GM21367 (cell line): ENCODE measurements around the gene ZMYND19.
"Not testable (repeated sequence)": the region's sequence is repeated elsewhere in the genome, so short reads cannot be mapped to it uniquely, and the experiment has no call there.

ENCODE experiments used
- ATAC-seq: cut with Tn5 transposase; IDR thresholded peaks from one replicate; pipeline ENCODE4 v1.9.1; 2021; ENCODE audit not compliant: unreplicated experiment

ZMYND19 gene

GRCh38 chr9:137614631-137615386, 24.5 kb upstream of the ZMYND19 start:
- ATAC-seq, result no peak

GRCh38 chr9:137613738-137614523, 23.6 kb upstream of the ZMYND19 start:
- ATAC-seq, result no peak

GRCh38 chr9:137613259-137613658, 22.9 kb upstream of the ZMYND19 start:
- no peak for ATAC-seq

DNA sequence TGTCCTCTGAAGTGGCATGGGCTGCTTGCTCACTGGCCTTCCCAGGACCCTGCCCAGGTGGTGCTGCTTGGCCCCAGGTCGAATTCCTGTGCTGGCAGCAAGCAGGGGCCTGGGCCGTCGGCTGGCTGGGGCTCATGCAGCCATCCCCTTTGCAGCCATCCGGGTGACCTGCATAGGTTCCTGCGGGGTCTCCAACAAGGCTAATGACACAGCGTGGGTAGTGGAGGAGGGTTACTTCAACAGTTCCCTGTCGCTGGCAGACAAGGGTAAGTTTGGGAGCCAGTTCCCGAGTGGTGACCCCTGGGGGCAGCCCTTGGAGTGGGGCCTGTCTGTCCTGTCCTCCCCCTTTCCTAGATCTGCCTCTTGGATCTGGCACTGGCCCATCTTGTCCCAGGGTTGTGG, 22.4 kb upstream of the ZMYND19 start:
- no peak for ATAC-seq

DNA sequence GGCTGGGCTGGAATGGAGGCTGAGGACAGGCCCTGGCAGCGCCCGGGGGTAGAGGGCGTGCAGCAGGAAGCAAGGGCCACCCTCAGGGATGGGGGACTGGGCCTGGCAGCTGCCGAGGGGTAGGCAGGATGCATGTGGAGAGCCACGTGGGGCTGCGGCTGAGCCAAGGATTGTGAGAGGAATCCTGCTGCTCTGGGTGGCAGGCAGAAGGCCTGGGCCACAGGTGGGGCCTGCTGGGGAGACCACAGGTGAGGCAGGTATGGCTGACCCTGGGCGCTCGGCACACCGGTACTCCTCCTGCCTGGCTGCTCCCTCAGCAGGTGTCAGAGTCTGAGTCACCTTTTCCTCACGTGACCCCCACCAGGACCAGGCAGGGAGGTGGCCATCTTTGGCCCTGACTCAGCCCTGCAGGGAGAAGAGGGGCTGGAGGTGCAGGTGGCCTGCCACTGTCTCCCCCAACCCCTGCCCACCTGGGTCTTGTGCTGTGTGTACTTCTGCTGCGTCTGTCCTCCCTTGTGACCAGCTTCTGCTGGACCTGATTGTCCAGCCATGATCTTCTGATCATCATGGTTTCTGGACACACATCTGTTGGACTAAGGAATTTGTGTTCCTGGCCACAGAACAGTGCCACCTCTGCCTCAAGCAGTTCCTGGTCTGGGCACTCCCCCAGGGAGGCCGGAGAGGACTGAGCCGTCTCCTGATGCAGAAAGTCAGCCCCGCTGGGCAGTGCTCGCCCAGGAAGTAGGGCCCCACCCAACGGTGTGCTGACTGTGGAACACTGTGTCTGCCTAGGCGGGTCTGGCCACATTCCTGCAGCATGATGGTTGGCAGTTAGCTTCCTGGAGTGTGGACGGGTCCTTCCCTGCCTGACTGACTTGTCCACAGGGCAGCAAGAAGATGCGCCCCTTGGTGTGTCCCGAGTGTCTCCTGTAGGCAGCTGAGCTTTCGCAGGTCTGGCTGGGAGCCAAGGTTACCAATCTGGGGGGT, 21.6 kb upstream of the ZMYND19 start:
- no peak for ATAC-seq

DNA sequence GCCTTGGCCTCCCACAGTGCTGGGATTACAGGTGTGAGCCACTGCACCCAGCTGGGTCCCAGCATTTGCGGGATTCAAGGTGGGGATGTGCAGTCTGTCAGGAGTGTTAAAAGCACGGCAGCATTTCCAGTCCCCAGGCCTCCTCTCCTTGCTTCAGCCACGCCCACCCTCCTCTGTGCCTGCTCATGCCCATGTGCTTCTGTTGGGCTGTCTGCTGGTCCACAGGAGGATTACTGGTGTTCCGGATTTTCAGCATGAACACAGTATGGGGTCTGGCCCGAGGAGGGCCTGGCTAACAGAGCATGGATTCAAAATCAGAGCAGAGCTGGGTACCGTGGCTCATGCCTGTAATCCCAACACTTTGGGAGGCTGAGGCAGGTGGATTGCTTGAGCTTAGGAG, 20.6 kb upstream of the ZMYND19 start:
- ATAC-seq, result no peak

GRCh38 chr9:137607141-137607857, 17.0 kb upstream of the ZMYND19 start:
- no peak for ATAC-seq

GRCh38 chr9:137606734-137607138, 16.4 kb upstream of the ZMYND19 start:
- no peak for ATAC-seq

GRCh38 chr9:137606005-137606621, 15.8 kb upstream of the ZMYND19 start:
- peak; percentile 9 for ATAC-seq

DNA sequence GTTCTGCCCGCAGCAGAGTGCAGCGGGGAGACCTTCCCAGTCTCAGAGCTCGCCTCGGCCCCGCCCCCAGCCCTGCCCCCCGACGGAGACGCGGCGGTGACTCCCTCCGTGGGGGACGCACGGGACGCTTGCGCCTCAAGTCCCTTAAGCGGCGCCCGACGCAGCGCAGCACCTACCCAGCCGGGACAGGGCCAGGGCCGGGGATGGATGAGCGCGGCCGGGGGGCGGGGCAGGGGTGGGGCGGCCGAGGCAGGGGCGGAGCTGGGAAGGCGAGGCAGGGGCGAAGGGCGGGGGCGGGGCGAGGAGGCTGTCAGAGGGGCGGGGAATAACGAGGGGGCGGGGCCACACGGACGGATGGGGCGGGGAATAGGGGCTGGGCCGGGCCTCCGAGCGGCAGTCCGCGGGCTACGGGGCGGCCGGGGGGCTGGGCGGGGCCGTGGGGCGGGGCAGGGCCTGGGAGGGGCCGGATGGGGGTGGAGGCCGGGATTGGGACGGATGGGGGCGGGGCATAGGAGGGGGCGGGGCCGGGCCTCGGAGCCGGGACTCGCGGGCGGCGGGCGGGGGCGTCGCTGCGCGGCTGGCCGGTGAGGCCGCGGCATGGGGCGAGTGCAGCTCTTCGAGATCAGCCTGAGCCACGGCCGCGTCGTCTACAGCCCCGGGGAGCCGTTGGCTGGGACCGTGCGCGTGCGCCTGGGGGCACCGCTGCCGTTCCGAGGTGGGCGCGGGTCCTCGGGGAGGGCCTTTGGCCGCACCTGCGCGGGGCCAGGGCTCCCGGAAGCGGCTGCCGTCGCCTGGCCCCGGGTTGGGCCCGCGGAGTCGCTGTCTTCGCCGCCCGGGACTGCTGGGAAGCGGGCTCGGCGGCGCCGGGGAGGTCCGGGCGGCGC, 15.1 kb upstream of the ZMYND19 start, which contains the start of gene ARRDC1:
Gene ARRDC1 (plus strand): TSS at position 566 of the 884 bp plus-strand sequence. CDS start 32 bp downstream, at position 598.
- peak; percentile 67 for ATAC-seq

- ATAC-seq, result no peak
Observed at GRCh38 chr9:137604345-137605086, 14.2 kb upstream of the ZMYND19 start.

DNA sequence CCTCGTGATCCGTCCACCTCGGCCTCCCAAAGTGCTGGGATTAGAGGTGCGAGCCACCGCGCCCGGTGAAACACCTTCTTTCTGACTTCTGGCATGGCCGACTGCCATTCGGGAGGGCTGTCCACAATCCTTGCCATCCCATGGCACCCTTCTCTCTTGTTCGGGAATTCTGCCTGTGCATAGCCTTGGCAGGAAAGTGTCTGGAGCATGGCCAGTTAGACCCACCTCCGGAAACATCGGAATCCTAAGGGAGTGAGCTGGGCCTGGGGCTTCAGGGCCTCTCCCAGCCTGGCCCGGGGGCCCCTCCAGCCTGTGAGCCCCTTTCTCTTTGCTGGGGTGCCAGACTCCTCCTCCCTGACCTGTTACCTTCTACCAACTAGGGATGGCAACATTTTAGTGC, 13.6 kb upstream of the ZMYND19 start:
- ATAC-seq, result no peak

DNA sequence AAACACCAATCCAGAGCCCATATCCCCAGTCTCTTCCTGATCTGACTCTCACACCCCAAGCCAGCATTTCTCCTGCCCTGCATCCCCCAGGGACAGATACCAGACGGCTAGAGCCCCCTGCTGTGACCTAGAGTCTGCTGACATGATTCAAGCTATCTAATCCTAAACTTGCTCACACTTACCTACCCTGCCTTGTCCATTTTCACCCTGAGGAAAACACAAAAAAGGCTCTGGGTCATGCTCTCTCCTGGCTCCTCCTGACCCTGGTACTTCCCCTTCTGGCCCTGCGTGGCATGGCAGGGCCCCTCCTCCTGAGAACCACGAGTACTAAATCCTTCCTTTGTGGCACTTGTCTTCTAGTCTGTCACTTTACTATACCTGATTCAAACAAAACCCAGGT, 12.3 kb upstream of the ZMYND19 start:
- no peak for ATAC-seq

DNA sequence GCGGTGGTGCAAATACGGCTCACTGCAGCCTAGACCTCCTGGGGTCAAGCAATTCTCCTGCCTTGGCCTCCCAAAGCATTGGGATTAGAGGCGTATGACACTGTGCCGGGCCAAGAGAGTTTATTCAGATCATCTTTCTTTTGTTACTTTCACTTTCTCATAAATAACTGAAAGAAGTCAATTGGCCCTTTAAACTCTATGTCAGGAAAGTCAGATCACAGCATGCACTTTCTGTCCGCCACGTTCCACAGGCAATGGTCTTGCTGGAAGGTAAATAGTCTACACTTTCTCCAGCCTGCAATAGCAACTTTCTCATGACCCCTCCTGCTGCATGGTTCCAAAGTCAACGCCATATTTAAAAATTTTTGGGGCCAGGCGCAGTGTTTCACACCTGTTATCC, 8.6 kb upstream of the ZMYND19 start:
- ATAC-seq, result no peak

DNA sequence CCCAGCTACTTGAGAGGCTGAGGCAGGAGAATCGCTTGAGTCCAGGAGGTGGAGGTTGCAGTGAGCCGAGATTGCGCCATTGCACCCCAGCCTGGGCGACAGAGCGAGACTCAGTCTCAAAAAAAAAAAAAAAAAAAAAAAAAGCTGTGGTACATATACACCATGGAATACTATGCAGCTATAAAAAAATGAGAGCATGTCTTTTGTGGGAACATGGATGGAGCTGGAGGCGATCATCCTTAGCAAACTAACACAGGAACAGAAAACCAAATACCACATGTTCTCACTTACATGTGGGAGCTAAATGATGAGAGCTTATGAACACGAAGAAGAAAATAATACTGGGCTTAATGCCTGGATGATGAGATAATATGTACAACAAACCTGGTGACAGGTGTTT, 6.3 kb upstream of the ZMYND19 start:
- not testable (repeated sequence) for ATAC-seq

DNA sequence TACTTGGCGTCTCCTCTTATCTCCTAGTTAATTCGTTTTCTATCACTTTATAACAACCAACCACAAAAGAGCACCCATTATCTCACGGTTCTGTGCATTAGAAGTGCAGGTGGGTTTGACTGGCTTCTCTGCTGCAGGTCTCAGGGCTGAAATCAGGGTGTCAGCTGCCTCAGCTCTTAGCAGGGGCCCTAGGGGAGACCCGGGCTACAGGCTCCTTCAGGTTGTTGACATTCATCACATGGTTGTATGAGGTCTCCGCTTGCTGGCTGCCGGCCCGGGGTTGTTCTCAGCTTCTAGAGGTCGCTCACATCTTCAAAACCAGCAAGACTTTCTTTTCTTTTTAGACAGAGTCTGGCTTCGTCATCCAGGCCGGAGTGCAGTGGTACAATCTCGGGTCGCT, 2.9 kb upstream of the ZMYND19 start:
- no peak for ATAC-seq

GRCh38 chr9:137592767-137593166, 2.5 kb upstream of the ZMYND19 start:
- ATAC-seq, result no peak

DNA sequence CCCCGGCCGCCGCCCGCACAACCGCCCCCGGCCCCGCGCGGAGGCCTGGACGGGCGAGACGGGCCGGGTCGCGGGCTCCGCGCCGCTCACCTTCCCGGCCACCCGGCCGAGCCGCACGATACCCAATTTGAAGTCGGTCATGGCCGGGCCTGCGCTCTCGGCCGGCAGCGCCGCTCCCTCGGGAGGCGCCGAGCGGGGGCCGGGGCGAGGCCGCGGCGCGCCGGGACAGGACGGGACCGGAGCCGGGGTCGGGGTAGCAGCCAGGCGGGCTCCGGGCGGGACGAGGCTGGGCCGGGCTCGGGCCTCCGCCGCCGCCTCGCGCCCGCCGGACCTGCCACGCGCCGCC, 216 bp downstream of the ZMYND19 start:
- ATAC-seq, result peak; percentile 17
